T-helper 2 cell treated with Interferon-gamma antibody and Interleukin-4, amounts not matched to agents 5 μg/mL and 100 μg/mL, for 36 hours (primary cell): ENCODE measurements around the gene PKP4.
"Not testable (repeated sequence)": the region's sequence is repeated elsewhere in the genome, so short reads cannot be mapped to it uniquely, and the experiment has no call there.

Source experiments
- DNase-seq: peaks from one replicate; pipeline ENCODE4 v3.0.0; 2021; ENCODE audit warnings: low spot score
- H3K27ac Mint-ChIP-seq: one replicate; pipeline ENCODE4 v1.8.0; 2021; ENCODE audit warnings: mild to moderate bottlenecking, mixed read lengths
- H3K27me3 Mint-ChIP-seq: one replicate; pipeline ENCODE4 v1.8.0; 2021; ENCODE audit warnings: low read depth, mixed read lengths
- H3K36me3 Mint-ChIP-seq: one replicate; pipeline ENCODE4 v1.8.0; 2021; ENCODE audit warnings: low read depth, mixed read lengths
- H3K4me1 Mint-ChIP-seq: one replicate; pipeline ENCODE4 v1.8.0; 2021; ENCODE audit warnings: low read depth, mixed read lengths
- H3K4me3 Mint-ChIP-seq: one replicate; pipeline ENCODE4 v1.8.0; 2022; ENCODE audit warnings: mild to moderate bottlenecking, moderate library complexity, mixed read lengths
- H3K9me3 Mint-ChIP-seq: one replicate; pipeline ENCODE4 v1.8.0; 2021; ENCODE audit warnings: mixed read lengths

Gene PKP4

DNA sequence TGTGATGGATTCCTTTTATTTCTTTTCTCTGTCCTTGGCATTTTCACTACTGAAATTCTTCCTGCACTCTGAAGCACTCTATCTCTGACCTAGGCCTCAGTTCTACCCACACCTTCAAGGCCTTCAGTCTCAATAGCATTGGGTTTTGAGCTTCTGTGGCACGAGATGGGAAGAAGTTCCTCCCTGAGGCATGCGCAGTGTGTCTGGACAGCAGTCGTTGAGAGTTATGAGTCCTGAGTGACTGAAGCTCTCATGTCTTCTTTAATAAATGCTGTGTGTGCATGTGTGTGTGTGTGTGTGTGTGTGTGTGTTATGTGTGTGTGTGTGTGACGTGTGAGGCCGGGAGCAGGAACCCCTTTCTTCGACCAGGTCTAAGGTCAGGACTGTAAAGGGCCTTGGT is 242.6 kb downstream of the PKP4 start:
- H3K9me3 Mint-ChIP-seq, result no peaks in the 10 kb centered on the region
- H3K27me3 Mint-ChIP-seq, result peaks cover 5% of the 10 kb centered on the region
- no peak overlapping the region for H3K4me3 Mint-ChIP-seq
- H3K4me1 Mint-ChIP-seq, result no peaks in the 10 kb centered on the region
- no peak for DNase-seq
- H3K27ac Mint-ChIP-seq, result no peak overlapping the region
- no peaks in the 10 kb centered on the region for H3K36me3 Mint-ChIP-seq

DNA sequence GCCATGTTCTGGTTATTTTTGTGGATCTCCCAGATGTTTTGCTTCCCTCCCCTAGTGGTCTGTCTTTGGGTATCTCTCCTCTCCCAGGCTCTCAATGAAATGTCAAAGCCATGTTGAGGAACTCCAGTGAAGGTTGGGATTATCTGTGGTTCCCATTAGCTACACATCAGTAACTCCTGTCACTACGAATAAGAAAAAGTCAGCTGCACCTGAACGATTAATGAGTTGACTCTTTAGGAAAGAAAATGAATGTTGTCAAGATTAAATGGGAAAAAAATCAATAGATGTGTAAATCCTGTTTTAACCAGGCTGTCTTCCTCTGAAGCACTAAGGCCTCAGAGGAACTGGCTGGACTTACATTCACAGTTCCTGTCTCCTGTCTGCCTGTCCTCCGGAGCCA is 244.3 kb downstream of the PKP4 start:
- H3K9me3 Mint-ChIP-seq, result no peaks in the 10 kb centered on the region
- DNase-seq, result no peak
- H3K4me1 Mint-ChIP-seq, result no peaks in the 10 kb centered on the region
- H3K4me3 Mint-ChIP-seq, result no peak overlapping the region
- no peaks in the 10 kb centered on the region for H3K36me3 Mint-ChIP-seq
- peaks cover 5% of the 10 kb centered on the region for H3K27me3 Mint-ChIP-seq
- no peak overlapping the region for H3K27ac Mint-ChIP-seq

DNA sequence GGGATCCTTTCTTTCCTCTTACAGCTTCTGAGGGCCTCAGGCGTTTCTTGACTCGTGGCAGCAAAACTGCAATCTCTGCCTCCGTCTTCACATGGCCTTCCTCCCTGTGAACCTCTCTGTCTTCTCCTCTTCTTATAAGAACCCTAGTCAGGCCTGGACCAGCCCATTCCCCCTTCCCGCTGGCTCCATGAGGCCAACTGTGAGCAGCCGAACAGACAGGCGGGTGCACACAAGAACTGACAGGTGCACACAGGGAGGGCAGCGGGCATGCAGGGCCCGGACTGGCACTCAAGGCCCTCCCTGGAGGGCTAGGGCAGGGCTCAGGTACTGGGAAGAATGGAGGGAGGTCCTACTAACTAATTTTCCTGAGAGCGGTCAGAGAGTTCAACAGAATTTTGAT is 246.0 kb downstream of the PKP4 start:
- Mint-ChIP-seq H3K9me3 (no peaks in the 10 kb centered on the region), H3K27me3 (no peaks in the 10 kb centered on the region), H3K36me3 (no peaks in the 10 kb centered on the region), H3K4me3 (no peak overlapping the region), H3K4me1 (no peaks in the 10 kb centered on the region), H3K27ac (no peak overlapping the region)
- DNase-seq, result no peak

DNA sequence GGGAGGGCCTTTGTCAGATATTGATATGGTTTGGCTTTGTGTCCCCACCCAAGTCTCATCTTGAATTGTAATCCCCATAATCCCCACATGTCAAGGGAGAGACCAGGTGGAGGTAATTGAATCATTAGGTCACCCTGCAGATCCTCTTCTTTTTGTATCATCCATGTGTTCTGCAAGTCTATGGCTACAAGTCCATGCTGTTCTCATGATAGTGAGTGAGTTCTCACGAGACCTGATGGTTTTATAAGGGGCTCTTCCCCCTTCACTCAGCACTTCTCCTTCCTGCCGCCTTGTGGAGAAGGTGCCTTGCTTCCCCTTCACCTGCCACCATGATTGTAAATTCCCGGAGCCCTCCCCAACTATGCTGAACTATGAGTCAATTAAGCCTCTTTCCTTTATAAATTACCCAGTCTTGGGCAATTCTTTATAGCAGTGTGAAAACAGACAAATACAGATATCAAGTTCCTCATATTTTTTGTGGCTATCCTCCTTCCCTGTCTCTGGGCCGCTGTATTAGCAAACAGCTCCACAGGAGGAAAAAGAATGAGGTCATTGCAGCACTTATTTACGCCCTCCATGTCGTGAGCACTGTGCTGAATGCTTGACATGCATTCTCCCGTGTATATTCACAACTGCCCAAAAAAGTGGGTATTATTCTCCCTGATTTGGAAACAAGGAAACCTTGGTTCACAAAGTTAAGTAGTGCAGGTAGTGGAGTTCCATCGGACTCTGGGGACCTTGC is 248.1 kb downstream of the PKP4 start:
- H3K27me3 Mint-ChIP-seq, H3K36me3 Mint-ChIP-seq, DNase-seq, H3K9me3 Mint-ChIP-seq, H3K4me1 Mint-ChIP-seq, H3K4me3 Mint-ChIP-seq, H3K27ac Mint-ChIP-seq: not testable (repeated sequence)

DNA sequence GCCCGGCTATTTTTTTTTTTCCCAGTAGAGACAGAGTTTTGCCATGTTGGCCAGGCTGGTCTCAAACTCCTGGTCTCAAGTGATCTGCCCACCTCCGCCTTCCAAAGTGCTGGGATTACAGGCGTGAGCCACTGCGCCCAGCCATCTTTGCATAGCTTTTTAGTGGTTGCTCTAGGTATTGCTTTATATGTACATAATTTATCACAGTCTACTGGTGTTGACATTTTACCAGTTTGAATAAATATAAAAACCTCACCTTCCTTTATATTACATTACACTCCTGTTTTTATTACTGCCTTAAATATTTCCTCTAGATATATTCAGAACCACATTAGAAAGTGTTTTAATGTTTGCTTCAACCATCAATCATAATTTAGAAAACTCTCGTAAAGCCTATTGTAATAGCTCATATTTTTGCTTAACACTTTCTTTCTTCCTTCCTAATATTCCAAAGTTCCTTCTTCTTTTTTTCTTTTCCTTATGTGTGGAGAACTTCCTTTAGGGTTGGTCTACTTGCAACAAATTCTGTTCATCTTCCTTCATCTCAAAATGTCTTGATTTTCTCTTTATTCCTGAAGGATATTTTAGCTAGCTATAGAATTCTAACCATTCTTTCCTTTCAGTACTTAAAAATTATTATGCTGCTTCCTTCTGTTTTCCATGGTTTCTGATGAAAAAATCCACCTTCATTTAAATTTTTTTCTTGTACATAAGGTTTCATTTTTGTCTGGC is 256.2 kb downstream of the PKP4 start:
- Mint-ChIP-seq H3K9me3 (no peaks in the 10 kb centered on the region), H3K27me3 (no peaks in the 10 kb centered on the region), H3K36me3 (no peaks in the 10 kb centered on the region), H3K4me1 (no peaks in the 10 kb centered on the region), H3K27ac (no peak overlapping the region), H3K4me3 (no peak overlapping the region)
- DNase-seq, result no peak

DNA sequence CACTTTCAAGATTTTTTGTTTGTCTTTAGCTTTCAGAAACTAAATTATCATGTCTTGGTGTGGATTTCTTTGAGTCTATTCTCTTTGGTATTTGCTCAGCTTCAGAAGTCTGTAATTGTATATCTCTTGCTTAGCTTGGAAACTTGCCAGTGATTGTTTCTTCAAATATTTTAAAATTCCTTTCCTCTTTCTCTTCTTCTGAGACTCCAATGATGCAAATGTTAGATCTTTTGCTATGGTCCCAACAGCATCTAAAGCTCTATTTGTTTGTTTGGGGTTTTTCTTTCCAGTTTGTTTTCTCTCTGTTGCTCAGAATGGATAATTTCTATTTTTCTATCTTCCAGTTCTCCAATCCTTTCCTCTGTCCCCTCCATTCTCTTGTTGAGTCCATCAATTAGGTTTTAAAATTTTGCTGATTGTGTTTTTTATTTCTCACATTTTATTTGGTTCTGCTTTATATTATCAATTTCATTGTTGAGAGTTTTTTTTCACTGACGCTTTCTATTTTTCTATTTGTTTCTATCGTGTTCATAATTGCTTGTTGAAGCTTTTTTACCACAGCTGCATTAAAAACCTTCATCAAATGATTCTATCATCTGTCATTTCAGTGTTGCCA is 256.9 kb downstream of the PKP4 start:
- no peaks in the 10 kb centered on the region for H3K27me3 Mint-ChIP-seq
- H3K27ac Mint-ChIP-seq, result no peak overlapping the region
- H3K4me1 Mint-ChIP-seq, result no peaks in the 10 kb centered on the region
- no peaks in the 10 kb centered on the region for H3K36me3 Mint-ChIP-seq
- H3K9me3 Mint-ChIP-seq, result no peaks in the 10 kb centered on the region
- DNase-seq, result no peak
- H3K4me3 Mint-ChIP-seq, result no peak overlapping the region

DNA sequence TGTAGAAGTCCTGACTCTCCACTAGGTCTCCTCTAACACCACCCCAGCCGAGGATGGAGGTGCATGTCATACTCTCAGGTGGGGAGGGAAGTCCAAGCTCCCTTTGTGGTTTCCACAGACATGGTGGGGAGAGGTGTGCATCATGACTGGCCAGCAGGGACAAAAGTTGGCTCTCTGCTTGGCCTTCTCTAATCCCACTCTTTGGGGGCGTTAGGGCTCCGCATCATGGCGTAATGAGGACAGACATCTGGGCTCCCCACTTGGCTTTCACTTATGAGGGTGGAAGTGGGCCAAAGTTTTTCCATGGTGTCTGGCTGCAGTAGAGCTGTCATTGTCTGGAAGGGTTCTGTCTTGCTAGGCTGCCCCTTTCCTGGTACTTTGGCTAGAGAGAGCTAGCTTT is 257.7 kb downstream of the PKP4 start:
- no peaks in the 10 kb centered on the region for H3K27me3 Mint-ChIP-seq
- no peaks in the 10 kb centered on the region for H3K9me3 Mint-ChIP-seq
- H3K4me1 Mint-ChIP-seq, result no peaks in the 10 kb centered on the region
- no peak for DNase-seq
- no peaks in the 10 kb centered on the region for H3K36me3 Mint-ChIP-seq
- H3K27ac Mint-ChIP-seq, result no peak overlapping the region
- no peak overlapping the region for H3K4me3 Mint-ChIP-seq

DNA sequence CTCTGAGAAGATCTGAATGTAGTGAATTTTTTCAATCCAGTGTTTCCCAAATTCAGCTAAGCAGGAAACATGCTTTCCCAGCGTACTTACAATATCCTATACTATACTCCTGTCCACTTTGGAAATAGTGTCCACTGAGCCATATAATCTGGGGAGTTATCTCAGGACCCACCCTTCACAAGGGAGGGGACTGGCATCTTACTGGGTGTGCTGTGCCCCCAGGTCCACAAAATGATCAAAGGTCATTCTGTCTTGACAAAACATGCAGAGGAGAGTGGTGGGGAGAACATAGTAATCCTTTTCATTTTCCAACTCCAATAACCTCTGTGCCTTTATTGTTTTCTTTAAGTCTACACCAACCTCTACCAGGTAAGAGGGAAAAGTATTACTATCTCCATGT is 258.6 kb downstream of the PKP4 start:
- Mint-ChIP-seq H3K27ac (no peak overlapping the region), H3K4me3 (no peak overlapping the region), H3K27me3 (no peaks in the 10 kb centered on the region), H3K36me3 (no peaks in the 10 kb centered on the region), H3K9me3 (no peaks in the 10 kb centered on the region), H3K4me1 (no peaks in the 10 kb centered on the region)
- no peak for DNase-seq

DNA sequence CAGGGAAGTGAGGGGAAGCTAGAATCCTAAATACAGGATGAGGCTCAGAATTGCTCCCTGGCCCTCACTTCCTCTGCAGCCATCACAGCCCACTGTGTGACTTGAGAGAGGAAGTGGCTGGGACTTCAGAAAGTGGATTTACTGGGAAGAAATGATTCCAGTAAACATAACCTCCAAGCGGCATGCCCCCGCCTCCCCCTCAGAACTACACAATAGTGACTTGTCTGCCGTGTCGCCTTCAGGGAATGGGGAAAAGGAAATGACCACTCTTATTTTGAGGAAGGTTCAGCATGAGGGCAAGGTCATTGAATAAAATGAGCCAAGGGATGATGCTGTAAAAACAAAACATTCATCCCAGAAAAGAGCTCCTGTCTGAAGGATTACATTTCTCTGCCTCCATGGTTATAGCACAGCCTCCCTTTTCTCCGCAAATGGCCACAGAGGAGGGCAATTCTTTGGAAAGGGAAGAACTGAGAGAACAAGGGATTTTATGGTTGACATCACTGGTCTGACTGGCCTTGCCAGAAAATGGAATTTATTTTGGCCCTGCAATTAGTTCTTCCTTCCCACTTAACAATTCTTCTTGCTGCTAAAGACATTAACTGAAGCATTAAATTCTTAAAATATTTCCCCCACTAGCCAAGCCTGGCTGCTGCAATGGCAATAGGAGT is 259.5 kb downstream of the PKP4 start:
- H3K4me3 Mint-ChIP-seq, result no peak overlapping the region
- H3K27ac Mint-ChIP-seq, result no peak overlapping the region
- DNase-seq, result no peak

DNA sequence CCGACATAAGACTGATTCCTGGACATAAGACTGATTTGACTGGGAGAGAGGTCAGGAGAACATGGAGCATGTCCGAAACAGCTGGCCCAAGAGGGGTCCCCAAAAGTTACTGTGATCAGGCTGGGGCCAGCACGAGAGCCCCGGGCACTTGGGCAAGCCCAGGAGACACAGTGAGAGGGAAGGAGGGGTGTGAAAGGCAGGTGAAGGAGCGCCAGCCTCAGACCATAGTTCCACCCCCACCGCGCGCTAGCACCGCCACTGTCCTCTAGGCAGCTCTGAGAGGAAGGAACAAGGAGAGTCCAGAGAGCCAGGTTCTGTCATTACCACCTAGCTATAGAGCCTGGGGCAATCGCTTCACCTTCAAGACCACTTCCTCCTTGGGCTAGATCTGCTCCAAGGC is 260.2 kb downstream of the PKP4 start:
- no peaks in the 10 kb centered on the region for H3K27me3 Mint-ChIP-seq
- H3K9me3 Mint-ChIP-seq, result no peaks in the 10 kb centered on the region
- no peaks in the 10 kb centered on the region for H3K4me1 Mint-ChIP-seq
- H3K36me3 Mint-ChIP-seq, result no peaks in the 10 kb centered on the region
- no peak for DNase-seq
- H3K4me3 Mint-ChIP-seq, result no peak overlapping the region
- no peak overlapping the region for H3K27ac Mint-ChIP-seq

More for the DNA sequence above, 259.5 kb downstream of the PKP4 start:
- Mint-ChIP-seq H3K4me1 (no peaks in the 10 kb centered on the region), H3K36me3 (no peaks in the 10 kb centered on the region), H3K9me3 (no peaks in the 10 kb centered on the region), H3K27me3 (no peaks in the 10 kb centered on the region)

DNA sequence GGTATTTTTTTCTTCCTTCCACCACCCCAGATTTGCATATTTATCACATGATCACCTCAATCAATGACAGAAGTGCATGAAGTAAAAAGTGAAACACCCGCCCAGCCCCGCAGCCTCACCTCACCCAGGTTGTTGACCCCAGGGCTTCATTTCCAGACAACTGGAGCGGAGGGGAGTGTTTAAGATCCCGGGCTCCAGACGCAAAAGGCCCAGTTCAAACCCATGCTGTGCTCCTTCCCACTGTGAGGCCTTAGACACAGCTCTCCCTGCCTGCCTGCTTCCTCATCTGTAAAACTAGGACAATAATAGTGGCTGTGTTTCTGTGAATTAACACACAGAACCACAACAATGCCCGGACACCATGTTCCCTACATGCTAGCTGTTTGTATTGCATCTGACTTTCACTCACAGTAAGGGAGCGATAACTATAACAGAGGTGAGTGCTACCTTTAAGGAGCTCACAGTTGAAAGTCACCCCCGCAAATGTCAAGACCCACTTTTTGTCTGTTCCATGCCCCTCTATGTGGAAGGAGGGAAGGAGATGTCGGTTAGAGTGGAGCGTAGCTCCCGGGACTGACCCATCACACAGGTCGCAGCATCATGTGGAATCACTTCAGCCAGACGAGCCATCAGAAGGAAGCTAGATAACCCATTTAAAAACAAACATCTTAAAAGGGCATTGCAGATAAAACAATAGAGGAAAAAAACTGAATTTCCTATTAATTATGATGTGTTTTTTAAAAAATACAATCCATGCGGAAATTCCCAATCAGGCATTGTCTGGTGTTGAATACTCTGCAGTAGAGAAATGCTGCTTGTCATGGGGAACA is 260.8 kb downstream of the PKP4 start:
- H3K4me3 Mint-ChIP-seq, result no peak overlapping the region
- no peak overlapping the region for H3K27ac Mint-ChIP-seq
- no peaks in the 10 kb centered on the region for H3K4me1 Mint-ChIP-seq
- H3K9me3 Mint-ChIP-seq, result no peaks in the 10 kb centered on the region
- H3K27me3 Mint-ChIP-seq, result no peaks in the 10 kb centered on the region
- no peak for DNase-seq
- H3K36me3 Mint-ChIP-seq, result no peaks in the 10 kb centered on the region

DNA sequence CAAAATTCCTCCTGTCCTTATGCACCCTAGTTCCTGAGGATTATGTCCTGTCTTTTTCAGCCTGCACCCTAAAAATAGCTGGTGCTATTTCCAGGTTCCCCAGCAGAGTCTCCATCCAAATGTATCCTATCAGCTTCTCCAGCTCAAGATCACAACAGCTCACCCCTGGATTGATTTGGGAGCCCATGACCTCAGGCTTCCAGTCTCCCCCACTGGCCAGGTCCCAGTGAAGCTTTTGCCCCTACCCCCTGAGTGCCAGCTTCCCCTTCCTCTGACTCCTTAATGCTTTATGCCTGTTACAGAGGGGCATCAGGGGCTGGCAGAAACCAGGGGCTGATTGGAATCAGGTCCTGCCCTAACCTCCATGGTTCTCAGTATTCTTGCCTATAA is 261.4 kb downstream of the PKP4 start:
- no peak for DNase-seq
- no peaks in the 10 kb centered on the region for H3K4me1 Mint-ChIP-seq
- no peak overlapping the region for H3K4me3 Mint-ChIP-seq
- H3K27ac Mint-ChIP-seq, result no peak overlapping the region
- no peaks in the 10 kb centered on the region for H3K27me3 Mint-ChIP-seq
- H3K36me3 Mint-ChIP-seq, result no peaks in the 10 kb centered on the region
- no peaks in the 10 kb centered on the region for H3K9me3 Mint-ChIP-seq

DNA sequence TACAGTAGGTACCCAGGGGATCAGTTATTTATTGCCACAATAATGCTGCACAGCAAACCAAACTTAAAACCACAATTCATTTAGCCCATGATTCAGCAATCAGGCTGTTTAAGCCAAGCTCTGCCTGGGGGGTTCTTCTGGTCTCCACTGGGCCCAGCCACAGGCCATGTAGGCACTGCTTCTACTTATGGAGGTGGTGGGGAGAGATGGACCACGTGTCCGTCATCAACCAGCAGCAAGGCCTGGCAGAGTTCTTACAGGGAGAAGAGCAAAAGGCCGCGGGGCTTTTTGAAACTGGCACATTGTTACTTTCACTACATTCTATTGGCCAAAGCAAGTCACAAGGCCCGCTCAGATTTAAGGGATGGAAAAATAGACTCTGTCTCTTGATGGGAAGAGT is 262.1 kb downstream of the PKP4 start:
- Mint-ChIP-seq H3K9me3 (no peaks in the 10 kb centered on the region), H3K4me3 (no peak overlapping the region), H3K4me1 (no peaks in the 10 kb centered on the region), H3K36me3 (no peaks in the 10 kb centered on the region), H3K27me3 (no peaks in the 10 kb centered on the region), H3K27ac (no peak overlapping the region)
- no peak for DNase-seq
